D721Med (cell line): ENCODE measurements around the gene PLEKHM2.

Source experiments
- DNase-seq: peaks from one replicate; pipeline ENCODE4 v3.0.0; 2011; ENCODE audit warnings: low spot score; ENCODE audit not compliant: insufficient read length
- FAIRE-seq: peaks from 2 replicates; lab custom pipeline; 2011; peaks lifted over from hg19 to GRCh38; lab: Jason Lieb, UNC
- CTCF ChIP-seq: IDR thresholded peaks from 2 replicates; pipeline ENCODE4 v1.5.1; 2012; ENCODE audit warnings: mild to moderate bottlenecking, control low read depth; ENCODE audit not compliant: insufficient read depth; ENCODE audit errors: missing control alignments

The PLEKHM2 gene

GRCh38 chr1:15702722-15703550, 18.8 kb downstream of the PLEKHM2 start:
- no peak for TF ChIP-seq CTCF
- DNase-seq (no peak), FAIRE-seq (no peak)

- TF ChIP-seq CTCF: no peak
- DNase-seq: no peak
These were observed 19.4 kb downstream of the PLEKHM2 start for GRCh38 chr1:15703562-15703961.

GRCh38 chr1:15704526-15705183, 20.5 kb downstream of the PLEKHM2 start:
- no peak for FAIRE-seq
- TF ChIP-seq CTCF: no peak
- no peak for DNase-seq

More at GRCh38 chr1:15703562-15703961, 19.4 kb downstream of the PLEKHM2 start:
- FAIRE-seq: no peak

GRCh38 chr1:15705184-15705566, 21.1 kb downstream of the PLEKHM2 start:
- FAIRE-seq (no peak), DNase-seq (no peak)
- TF ChIP-seq CTCF: no peak

- TF ChIP-seq CTCF: no peak
- no peak for DNase-seq
- no peak for FAIRE-seq
These were observed 22.6 kb downstream of the PLEKHM2 start for GRCh38 chr1:15706751-15707150.

- DNase-seq (no peak), FAIRE-seq (no peak)
- no peak for TF ChIP-seq CTCF
These were observed 23.3 kb downstream of the PLEKHM2 start for GRCh38 chr1:15707239-15707925.
